Astrocyte of the hippocampus (primary cell): Measurements from ENCODE around the gene TAMALIN.

Source experiments
- DNase-seq: peaks from one replicate; pipeline ENCODE4 v3.0.0; 2011; ENCODE audit warnings: low read depth, low spot score

The TAMALIN gene

DNA sequence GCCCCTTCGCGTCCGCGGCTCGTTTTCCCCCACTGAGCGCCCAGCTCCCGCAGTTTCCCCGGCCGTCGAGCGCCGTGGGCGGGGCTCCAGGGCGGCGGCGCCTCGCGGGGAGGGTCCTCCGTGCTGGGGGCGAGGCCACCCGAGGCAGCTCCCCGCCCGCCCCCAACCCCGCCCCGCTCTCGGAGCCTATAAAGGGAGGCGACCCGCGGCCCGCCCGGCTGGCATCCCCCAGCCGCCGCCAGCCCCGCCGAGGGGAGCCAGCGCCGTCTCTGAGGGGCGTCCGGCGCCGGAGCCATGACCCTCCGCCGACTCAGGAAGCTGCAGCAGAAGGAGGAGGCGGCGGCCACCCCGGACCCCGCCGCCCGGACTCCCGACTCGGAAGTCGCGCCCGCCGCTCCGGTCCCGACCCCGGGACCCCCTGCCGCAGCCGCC, at the start of gene TAMALIN:
Gene TAMALIN (plus strand): TSS at position 221 of the 432 bp plus-strand sequence. CDS start 74 bp downstream, at position 295.
- peak; percentile 81 for DNase-seq

DNA sequence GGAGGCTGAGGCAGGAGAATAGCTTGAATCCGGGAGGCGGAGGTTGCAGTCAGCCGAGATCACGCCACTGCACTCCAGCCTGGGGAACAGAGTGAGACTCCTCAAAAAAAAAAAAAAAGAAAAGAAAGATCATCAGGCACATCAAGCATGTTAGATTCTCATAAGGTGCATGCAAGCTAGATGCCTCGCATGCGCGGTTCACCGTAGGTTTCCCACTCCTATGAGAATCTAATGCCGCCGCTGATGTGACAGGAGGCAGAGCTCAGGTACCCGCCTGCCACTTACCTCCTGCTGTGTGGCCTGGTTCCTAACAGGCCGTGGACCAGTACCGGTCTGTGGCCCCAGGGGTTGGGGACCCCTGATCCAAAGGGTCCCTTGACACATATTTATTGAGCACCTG, 48.2 kb upstream of the TAMALIN start:
- DNase-seq: no peak

DNA sequence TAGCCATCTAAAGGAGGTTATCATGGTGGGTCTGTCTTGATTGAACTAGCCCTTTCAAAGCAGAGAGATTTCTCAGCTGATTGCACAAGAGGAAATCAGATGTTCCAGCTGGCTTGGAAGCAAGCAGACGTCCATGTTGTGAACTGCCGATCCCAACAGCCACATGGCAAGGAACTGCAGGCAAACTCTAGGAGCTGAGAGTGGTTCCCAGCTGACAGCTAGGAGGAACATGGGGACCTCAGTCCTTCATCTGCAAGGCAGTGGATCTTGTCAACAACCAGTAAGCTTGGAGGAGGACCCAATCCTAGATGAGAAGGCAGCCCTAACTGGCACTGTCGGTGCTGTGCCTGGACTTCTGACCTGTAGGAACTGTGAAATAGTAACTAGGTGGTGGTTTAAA, 47.5 kb upstream of the TAMALIN start:
- no peak for DNase-seq

DNA sequence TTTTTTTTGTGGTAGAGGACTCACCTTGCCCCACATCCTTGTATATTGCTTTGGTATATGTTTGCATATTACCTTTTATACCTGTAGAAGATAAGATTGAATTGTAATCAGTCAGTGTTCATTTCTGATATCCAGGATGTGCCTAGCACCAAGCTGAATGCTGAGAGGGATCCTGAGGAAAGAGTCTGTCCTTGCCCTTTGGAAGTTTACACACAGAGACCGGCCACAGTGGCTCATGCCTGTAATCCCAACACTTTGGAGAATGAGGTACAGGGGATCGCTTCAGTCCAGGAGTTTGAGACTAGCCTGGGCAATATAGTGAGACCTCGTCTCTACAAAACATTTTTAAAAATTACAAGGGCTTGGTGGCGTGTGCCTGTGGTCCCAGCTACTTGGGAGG, 46.8 kb upstream of the TAMALIN start:
- no peak for DNase-seq

DNA sequence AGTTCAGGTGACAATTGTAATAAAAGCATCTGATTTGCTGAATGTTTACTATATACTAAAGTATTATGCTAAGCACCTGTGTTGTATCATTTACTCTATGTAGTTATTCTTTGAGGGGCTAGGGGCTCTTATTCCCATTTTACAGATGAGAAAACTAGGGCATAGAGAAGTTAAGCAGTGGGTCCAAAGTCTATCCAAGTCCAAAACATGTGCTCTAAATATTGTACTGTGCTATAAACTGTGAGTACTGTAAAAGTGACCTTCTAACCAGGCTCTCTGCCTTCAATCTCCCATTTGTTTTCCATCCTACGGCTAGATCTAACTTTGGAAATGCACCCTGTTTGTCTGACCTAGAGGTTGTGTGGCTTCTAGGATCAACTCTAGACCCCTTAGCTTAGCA, 46.3 kb upstream of the TAMALIN start:
- no peak for DNase-seq

DNA sequence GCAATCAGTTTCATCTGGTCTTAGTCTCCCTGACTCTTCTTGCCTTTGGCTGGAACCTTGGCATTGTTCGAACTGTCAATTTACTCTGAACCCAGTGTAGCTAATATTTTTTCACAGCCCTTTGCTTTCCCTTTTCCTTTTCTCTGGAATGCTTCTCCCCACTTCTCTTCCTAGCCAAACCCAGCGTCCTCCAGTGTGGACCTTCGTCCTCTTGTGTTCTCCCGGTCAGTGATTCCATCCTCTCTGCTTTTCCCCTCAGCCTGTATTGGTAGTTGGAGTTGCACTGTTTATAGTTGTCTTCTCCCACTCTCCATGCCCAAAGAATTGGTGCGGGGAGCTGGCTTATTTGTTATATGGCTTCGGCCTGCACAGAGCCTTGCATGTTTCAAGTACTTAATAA, 45.9 kb upstream of the TAMALIN start:
- no peak for DNase-seq

DNA sequence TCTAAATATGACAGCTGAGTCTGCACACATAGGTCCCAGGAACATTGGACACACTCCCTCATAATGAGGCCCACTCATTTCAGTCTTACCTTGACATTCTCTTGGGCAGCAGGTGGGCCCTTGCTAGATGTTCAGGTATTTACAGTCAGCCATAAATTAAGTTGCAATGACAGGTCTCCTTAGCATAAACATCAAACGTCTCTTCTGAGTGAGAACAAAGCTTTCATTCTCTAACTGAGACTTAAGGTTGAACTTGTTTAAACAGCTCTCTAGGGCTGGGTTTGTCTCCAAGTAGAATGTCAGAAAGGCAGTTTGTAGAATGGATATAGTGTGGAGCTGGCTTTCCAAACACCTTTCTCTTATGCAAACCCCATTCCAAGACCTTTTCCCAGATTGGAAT, 44.9 kb upstream of the TAMALIN start:
- no peak for DNase-seq

DNA sequence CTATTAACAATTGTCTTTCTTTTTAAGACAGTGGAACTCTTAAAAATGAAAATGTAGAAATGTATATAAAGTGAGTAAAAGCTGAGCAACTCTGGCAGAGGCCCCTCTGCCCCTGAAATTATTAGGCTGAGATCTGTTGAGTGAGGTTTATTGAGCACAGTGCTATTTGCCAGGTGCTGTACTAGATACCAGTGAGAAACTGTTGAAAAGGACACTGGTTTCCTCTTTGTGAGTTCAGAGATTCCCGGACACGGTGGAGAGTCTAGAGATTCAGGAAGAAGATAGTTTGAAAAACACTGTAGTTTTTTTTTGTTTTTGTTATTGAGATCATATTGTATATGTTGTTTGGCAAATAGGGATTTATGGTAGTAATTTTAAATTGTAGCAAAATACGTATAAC, 44.0 kb upstream of the TAMALIN start:
- no peak for DNase-seq

DNA sequence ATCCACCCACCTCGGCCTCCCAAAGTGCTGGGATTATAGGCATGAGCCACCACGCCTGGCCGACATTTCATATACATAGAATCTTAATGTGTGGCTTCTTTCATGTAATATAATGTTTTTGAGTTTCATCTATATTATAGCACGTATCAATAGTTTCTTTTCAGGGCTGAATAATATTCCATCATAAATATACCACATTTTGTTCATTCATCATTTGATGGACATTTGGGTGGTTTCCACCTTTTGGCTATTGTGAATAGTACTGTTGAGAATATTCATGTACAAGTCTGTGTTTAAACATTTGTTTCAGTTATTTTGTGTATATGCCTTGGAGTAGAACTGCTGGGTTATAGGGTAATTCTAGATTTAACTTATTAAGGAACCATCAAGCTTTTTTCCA, 43.3 kb upstream of the TAMALIN start:
- DNase-seq: no peak

DNA sequence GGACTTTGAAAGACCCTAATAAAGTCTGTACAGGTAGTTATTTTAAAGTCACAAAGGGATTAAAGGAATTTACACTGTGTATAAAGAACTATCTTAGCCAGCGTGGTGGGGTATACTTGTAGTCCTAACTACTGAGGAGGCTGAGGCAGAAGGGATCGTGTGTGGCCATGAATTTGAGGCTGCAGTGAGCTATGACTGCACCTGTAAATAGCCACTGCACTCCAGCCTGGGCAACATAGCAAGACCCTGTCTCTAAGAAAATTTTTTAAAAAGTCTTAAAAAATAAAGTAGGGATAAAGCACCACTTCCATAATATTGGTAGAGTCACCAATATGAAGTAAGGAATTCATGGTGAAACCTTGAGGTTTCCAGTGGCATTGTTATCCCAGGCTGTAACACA, 37.1 kb upstream of the TAMALIN start:
- no peak for DNase-seq

DNA sequence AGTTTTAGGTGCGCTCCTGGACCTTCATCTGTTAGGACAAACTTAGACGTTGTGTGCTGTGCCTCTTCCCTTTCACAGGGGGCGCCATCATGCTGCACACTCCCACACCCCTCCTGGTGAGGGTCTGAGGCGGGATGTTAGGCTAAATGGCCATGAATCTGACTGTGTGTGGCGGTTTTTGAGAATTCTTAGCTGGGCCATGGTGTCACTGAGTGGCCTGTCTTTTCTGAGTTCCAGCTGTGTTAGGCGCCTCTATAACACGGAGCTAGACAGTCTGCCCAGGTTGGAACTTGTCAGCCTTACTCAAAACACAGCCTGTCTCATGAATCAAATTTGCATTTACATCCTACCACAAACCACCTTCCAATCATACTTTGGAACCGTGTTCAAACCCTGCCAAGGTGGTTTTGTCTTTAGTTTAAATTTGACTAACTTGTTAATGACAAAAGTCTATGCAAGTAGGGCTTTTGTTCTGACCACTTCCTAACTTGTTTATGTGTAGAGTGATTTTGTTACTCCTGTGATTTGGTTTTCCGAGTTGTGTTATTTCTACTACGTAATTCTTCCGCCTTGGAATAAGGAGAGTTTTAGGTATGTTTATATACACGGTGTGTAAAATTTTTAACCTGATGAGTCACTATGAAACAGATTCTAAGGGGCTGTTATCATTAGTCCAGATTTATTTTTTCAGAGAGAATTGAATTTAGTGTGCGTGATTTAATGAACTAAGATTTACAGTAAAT, 35.7 kb upstream of the TAMALIN start:
- peak; percentile 81 for DNase-seq

DNA sequence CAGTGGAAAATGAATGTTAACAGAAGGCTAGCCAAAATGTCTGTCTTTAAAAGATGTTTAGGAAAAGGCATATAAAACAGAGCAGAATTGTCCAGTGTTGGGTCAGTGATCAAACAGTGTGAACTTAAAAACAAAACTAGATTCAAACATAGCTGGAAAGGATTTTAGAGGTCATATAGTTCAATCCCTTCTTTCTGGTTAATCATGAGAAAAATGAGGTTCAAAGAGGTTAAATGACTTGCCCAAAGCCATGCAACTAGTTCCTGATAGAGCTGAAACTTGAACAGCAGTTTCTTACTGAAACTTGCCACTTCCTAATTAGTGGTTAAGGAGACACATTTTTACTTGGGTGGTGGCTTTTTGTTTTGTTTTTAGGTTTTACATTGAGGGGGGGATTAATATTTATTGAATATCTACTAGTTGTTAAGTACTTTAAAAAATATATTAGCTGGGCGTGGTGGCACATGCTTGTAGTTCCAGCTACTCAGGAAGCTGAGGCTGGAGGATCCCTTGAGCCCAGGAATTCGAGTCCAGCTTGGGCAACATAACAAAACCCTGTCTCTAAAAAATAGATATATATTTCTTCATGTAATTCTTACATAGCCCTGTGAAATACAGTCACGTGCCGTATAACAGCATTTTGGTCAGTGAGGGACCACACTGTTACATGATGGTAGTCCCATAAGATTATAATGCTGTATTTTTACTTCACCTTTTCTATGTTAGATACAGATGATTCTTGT, 34.9 kb upstream of the TAMALIN start:
- peak; percentile 24 for DNase-seq

DNA sequence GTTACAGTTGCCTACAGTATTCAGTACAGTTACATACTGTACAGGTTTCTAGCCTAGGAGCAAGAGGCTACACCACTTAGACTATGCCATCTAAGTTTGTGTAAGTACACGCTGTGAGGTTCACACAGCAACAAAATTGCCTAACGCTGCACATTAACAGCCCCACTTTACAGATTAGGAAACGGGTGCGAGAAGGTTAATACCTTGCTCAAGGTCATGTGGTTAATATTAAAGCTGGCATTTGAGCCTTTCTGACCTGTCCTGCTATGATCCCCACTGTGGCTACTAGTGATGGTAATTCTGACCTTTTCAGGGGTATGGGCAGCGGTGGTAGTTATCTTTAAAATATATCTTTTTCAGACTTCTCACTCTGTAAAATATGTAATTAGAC, 34.3 kb upstream of the TAMALIN start:
- DNase-seq: no peak

DNA sequence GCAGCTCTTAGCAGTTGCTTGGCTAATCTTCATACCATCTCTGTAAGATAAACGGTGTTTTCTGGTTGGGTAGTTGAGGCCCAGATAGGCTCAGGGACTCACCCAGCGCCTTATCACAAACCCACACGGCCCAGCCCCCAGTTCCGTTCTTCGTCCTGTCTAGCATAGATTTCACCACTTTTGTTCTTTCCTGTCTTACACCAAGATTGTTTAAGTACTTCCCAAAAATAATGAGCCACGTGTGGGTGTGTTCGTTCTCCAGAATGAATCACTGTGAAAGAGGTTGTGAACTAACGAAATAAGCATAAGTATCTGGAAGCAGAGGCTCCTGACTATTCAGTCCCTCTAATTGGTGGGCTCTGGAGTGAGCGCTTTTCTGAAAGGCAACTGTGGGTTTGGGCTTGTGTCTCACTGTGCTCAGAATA, 33.9 kb upstream of the TAMALIN start:
- peak; percentile 62 for DNase-seq

DNA sequence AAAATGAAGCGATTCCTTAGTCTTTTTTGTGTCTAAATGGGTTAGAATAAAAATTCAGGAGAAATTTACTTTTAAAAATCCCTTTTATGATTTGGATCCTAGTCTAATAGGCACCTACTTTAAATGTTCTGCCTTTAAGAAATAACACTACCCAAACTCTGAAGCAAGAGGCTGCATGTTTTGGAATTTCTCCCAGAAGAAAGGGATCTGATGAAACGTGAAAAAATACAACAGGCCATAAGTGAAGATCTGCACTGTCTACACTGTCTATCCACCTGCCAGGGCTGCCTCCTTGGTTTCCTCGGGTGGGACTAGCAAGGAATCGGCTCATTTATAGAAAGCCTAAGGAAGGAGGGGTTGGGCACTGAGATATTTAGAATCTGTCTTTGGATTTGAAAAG, 33.2 kb upstream of the TAMALIN start:
- no peak for DNase-seq

DNA sequence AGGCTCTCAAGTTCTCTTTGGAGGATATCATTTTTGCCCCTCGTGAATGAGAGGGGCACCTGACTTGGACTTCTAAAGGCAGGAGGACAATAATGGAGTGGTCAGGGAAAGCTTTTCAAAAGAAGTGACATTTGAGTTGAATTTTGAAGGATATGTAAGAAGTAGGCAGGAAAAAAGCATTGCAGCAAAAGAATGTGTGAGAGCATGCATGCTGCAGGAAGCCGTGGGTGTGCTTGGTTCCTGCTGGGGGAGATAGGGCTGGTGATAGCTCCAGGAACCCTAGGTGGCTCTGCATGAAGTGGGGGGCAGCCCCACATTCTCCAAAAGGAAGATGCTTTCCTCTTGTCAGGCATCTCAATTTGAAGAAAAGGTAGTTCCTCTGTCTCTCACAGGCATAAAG, 32.1 kb upstream of the TAMALIN start:
- no peak for DNase-seq

DNA sequence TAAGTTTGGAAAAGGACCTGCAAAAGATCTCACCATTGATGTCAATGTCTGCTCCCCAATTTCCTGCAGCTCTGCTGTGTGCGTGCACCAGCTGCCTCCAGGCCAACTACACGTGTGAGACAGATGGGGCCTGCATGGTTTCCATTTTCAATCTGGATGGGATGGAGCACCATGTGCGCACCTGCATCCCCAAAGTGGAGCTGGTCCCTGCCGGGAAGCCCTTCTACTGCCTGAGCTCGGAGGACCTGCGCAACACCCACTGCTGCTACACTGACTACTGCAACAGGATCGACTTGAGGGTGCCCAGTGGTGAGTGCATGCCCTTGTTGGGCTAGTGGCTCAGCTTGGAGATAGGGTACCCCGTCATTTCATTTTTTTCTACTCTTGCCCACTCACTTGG, 31.6 kb upstream of the TAMALIN start:
- no peak for DNase-seq

DNA sequence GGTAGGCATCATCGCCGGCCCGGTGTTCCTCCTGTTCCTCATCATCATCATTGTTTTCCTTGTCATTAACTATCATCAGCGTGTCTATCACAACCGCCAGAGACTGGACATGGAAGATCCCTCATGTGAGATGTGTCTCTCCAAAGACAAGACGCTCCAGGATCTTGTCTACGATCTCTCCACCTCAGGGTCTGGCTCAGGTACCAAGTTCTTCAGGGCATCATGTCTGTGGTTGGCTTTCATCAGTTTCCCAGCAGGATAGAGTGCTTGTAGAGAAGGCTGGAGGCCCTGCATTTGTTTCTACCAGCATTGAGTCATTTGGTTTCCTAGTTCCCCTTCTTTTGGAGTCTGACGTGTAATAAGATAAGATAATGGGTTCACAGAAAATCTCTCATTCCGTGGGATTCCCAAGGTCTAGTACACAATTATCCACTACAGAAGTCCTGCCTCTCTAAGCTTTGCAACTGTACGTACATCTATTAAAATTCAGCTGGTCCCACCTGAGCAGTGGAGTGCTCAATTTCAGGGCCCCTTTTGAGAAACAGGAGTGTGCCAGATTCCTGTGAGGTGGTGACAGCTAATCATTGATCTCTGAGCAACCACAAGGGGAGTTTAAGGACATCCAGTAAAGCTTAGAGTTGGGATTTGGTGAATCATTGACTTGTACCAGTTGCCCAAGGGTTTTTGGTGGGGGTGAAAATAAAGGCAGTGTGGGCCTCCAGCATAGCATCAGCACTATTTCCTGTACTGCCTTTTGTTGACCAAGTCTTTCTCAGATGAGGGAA, 30.2 kb upstream of the TAMALIN start:
- DNase-seq: peak; percentile 55

DNA sequence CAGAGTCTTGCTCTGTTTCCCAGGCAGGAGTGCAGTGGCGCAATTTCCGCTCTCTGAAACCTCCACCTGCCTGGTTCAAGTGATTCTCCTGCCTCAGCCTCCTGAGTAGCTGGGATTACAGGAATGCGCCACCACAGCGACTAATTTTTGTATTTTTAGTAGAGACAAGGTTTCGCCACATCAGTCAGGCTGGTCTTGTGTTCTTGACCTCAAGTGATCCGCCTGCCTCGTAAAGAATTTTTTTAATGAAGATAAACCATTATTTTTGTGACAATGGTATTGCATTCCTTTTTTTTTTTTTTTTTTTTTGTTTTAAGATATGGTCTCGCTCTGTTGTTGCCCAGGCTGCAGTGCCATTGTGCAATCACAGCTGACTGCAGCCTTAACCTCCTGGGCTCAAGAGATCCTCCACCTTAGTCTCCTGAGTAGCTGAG, 29.4 kb upstream of the TAMALIN start:
- no peak for DNase-seq

DNA sequence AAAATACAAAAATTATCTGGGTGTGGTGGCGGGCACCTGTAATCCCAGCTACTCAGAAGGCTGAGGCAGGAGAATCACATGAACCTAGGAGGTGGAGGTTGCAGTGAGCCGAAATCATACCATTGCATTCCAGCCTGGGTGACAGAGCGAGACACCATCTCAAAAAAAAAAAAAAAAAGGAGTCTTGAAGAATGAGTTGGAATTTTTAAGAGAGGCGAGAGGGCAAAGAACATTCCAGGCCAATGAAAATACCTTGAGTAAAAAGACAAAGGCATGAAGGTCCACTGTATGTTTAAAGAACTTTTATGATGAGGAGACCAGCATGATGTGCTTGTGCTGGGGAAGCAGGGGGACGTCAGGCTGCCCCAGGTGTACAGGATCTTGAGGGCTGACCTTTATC, 27.4 kb upstream of the TAMALIN start:
- peak; percentile 19 for DNase-seq

DNA sequence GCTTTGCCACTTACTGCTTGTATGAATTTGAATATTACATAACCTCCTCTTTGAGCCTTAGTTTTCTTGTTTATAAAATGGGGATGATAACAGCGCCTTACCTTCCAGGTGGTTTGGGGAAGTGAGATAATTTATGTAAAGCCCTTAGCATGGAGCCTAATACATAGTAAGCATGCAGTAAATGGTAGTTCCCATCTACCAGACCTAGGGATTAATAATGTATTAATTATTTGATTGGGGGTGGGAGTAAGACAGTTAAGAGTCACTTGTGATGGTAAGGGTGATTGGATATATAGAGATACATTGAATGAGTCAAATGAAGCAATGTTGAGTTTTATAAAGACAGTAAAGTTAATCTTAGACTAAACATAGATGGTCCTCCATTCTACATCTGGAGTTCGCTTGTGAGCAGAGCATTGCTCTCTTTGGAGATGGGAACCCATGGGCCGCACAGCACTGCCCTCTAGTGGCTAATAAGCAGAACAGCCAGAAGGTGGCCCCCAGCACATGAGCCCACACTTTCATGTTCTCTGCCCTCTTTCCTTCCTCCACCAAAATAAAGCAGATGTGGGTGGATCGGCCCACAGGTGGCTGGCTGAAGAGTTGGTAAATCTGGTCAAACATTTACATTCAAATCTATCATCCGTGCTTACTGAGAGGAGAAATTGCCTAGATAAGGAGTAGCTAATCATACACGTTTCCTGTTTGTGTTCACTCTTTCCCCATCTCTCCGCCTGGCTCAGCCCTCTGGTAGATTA, 26.5 kb upstream of the TAMALIN start:
- peak; percentile 83 for DNase-seq

DNA sequence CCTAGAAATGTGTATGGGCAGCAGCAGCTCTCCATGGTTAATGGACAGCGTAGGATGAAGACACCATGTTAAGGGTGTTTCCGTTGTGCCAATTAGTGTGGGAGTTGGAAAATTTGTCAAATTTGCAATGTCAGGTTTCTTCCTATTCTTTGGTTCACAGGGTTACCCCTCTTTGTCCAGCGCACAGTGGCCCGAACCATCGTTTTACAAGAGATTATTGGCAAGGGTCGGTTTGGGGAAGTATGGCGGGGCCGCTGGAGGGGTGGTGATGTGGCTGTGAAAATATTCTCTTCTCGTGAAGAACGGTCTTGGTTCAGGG, 26.0 kb upstream of the TAMALIN start:
- no peak for DNase-seq
